CD14-positive monocyte (primary cell): ENCODE data around the gene UBE2E3. TPM values are rescaled to one million over a fixed set of nuclear protein-coding genes. Genes with fewer than 3 reads are reported as not detected.

ENCODE experiments used
- DNase-seq, 3 donors: peaks; one replicate each; pipeline ENCODE4 v3.0.0-alpha.2; 2011 to 2022
- H2AFZ ChIP-seq: 2 replicates; pipeline ENCODE4 v1.6.0; 2012; ENCODE audit warnings: mild to moderate bottlenecking, low read depth, low read length, inconsistent platforms; ENCODE audit not compliant: insufficient read depth, poor library complexity, severe bottlenecking
- H3K27ac ChIP-seq, 2 donors: 1 replicate in 1 of 2; 2 replicates in 1 of 2; pipeline ENCODE4 v1.5.1; 2012 to 2013; ENCODE audit warnings: low read length in 2 of 2, control low read depth in 1 of 2, inconsistent platforms in 1 of 2, low read depth in 1 of 2, mild to moderate bottlenecking in 1 of 2
- H3K27me3 ChIP-seq, 2 donors: one replicate each; pipeline versions ENCODE4 v1.6.0 to v1.6.1; 2011 to 2013; ENCODE audit warnings: low read length in 2 of 2; ENCODE audit not compliant: control insufficient read depth in 2 of 2, insufficient read depth in 2 of 2
- H3K36me3 ChIP-seq, 2 donors: replicated peaks in 1 of 2; 1 replicate in 1 of 2; 2 replicates in 1 of 2; pipeline versions ENCODE4 v1.5.1 to v1.6.1; 2012 to 2013; ENCODE audit warnings: low read length in 2 of 2, control low read depth in 1 of 2, inconsistent platforms in 1 of 2, mild to moderate bottlenecking in 1 of 2; ENCODE audit not compliant: insufficient read depth in 2 of 2, control insufficient read depth in 1 of 2
- H3K4me1 ChIP-seq, 2 donors: 1 replicate in 1 of 2; 2 replicates in 1 of 2; pipeline versions ENCODE4 v1.5.1 to v1.6.1; 2012 to 2013; ENCODE audit warnings: low read length in 2 of 2, control low read depth in 1 of 2, inconsistent platforms in 1 of 2, mild to moderate bottlenecking in 1 of 2, moderate library complexity in 1 of 2; ENCODE audit not compliant: insufficient read depth in 2 of 2, control insufficient read depth in 1 of 2
- H3K4me2 ChIP-seq: replicated peaks from 2 replicates; pipeline ENCODE3; 2012; ENCODE audit warnings: low read length, moderate library complexity, mild to moderate bottlenecking; ENCODE audit not compliant: poor library complexity, severe bottlenecking; ENCODE audit errors: extremely low read depth
- H3K4me3 ChIP-seq, 3 experiments: fragments of 200-600 bp in 1 of 3; sonication (generic) in 1 of 3; replicated peaks in 1 of 3; 1 replicate in 2 of 3; 2 replicates in 1 of 3; pipeline ENCODE4 v1.5.1; 2011 to 2013; ENCODE audit warnings: low read length in 3 of 3, mild to moderate bottlenecking in 3 of 3, control low read depth in 2 of 3, low read depth in 2 of 3, inconsistent platforms in 1 of 3, moderate library complexity in 1 of 3
- H3K79me2 ChIP-seq: 2 replicates; pipeline ENCODE4 v1.6.0; 2012; ENCODE audit warnings: mild to moderate bottlenecking, control low read depth, inconsistent platforms, low read length, moderate library complexity; ENCODE audit not compliant: insufficient read depth
- H3K9ac ChIP-seq: 2 replicates; pipeline ENCODE4 v1.6.0; 2017; ENCODE audit warnings: low read length, mild to moderate bottlenecking; ENCODE audit not compliant: insufficient read depth, poor library complexity, severe bottlenecking
- H3K9me3 ChIP-seq, 2 donors: replicated peaks in 1 of 2; 1 replicate in 1 of 2; 2 replicates in 1 of 2; pipeline versions ENCODE4 v1.5.1 to v1.6.1; 2012 to 2013; ENCODE audit warnings: low read length in 2 of 2, control low read depth in 1 of 2; ENCODE audit not compliant: control insufficient read depth in 1 of 2, insufficient read depth in 1 of 2
- H4K20me1 ChIP-seq: 2 replicates; pipeline ENCODE4 v1.6.0; 2012; ENCODE audit warnings: mild to moderate bottlenecking, low read length, control low read depth, moderate library complexity; ENCODE audit not compliant: insufficient read depth
- H3K27ac Mint-ChIP-seq, 7 donors: one replicate each; pipeline ENCODE4 v1.8.0; 2020; ENCODE audit warnings: mild to moderate bottlenecking in 7 of 7, mixed read lengths in 7 of 7, moderate library complexity in 6 of 7, inconsistent platforms in 2 of 7
- H3K27me3 Mint-ChIP-seq, 3 donors: one replicate each; pipeline ENCODE4 v1.8.0; 2021 to 2022; ENCODE audit warnings: low read depth in 3 of 3, mild to moderate bottlenecking in 3 of 3, mixed read lengths in 3 of 3, moderate library complexity in 3 of 3, inconsistent platforms in 1 of 3
- H3K36me3 Mint-ChIP-seq, 2 donors: one replicate each; pipeline ENCODE4 v1.8.0; 2020; ENCODE audit warnings: mixed read lengths in 2 of 2, inconsistent platforms in 1 of 2, mild to moderate bottlenecking in 1 of 2
- H3K4me1 Mint-ChIP-seq: one replicate; pipeline ENCODE4 v1.8.0; 2020; ENCODE audit warnings: mild to moderate bottlenecking, mixed read lengths
- H3K4me3 Mint-ChIP-seq, 2 donors: one replicate each; pipeline ENCODE4 v1.8.0; 2020; ENCODE audit warnings: mild to moderate bottlenecking in 2 of 2, mixed read lengths in 2 of 2, moderate library complexity in 1 of 2
- H3K9me3 Mint-ChIP-seq, 7 donors: one replicate each; pipeline ENCODE4 v1.8.0; 2020 to 2022; ENCODE audit warnings: mixed read lengths in 7 of 7, mild to moderate bottlenecking in 6 of 7, moderate library complexity in 6 of 7, inconsistent platforms in 2 of 7
- WGBS: methylation state at CpG from one replicate; pipeline ENCODE4 v1.1.5; 2013; ENCODE audit warnings: missing lambda C conversion rate; ENCODE audit not compliant: insufficient coverage; 5-methylcytosine and 5-hydroxymethylcytosine counted together
- intact Hi-C, 2 donors: fragments of 100-400 bp; cut with micrococcal nuclease; formaldehyde crosslinking; loops; one replicate each; pipeline versions ENCODE4 v1.15.0 to v1.15.1; 2023
- polyA plus RNA-seq, 3 donors: library from polyadenylated mRNA; depleted of rRNA in 1 of 3; unstranded in 2 of 3; stranded (reverse) in 1 of 3; fragments of 300-500 nt in 2 of 3; fragments of >200 nt in 1 of 3; fragmentation: Illumina TruSeq in 2 of 3; gene quantifications; 1 replicate in 2 of 3; 2 replicates in 1 of 3; pipeline ENCODE4 v1.2.3, GENCODE V29; 2012 to 2021
- TF ChIP-seq, protein P1 (sequence below): fragments of 200-600 bp; IDR thresholded peaks from one replicate; pipeline ENCODE4 v1.8.0; 2022; ENCODE audit warnings: antibody characterized with exemption, mild to moderate bottlenecking

The UBE2E3 gene
- polyA plus RNA-seq, 3 donors: 45.9 to 67.5 (median 52.1) TPM

DNA sequence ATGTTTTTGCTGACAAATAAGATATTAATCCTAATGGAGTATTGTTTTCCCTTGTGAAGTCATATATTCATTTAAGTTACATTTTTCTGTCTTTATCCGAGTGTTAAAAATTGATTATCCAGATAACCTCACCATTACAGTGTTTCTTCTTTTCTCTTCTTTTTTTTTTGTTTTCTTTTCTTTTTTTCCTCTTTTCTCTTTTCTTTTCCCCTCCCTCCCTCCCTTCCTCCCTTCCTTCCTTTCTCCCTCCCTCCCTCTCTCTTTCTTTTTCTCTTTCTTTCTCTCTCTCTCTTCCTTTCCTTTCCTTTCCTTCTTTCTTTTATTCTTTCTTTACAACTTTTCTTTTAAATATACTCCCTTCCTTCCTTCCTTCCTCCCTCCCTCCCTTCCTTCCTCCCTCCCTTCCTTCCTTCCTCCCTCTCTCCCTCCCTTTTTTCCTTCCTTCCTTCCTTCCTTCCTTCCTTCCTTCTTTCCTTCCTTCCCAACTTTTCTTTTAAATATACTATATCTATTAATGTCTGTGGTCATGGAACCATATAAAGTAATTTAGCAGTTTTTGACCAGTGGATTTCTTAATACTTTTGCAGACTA, 40.9 kb downstream of the UBE2E3 start:
- no CpG with 5 or more reads among the region's 1 CpG for WGBS
- Mint-ChIP-seq H3K4me1 (no peaks in the 10 kb centered on the region), H3K27me3 (no peaks in the 10 kb centered on the region), H3K27ac (no peak overlapping the region), H3K9me3 (peaks cover 0 to 6% (median 0%) of the 10 kb centered on the region in 7 donors), H3K4me3 (no peak overlapping the region), H3K36me3 (peaks cover 2 to 5% of the 10 kb centered on the region in 2 donors)
- intact Hi-C loops: no loop called here
- Histone ChIP-seq H2AFZ (no peak overlapping the region), H3K27ac (no peak overlapping the region), H3K4me2 (no peak overlapping the region), H3K4me1 (no peaks in the 10 kb centered on the region), H3K9me3 (no peaks in the 10 kb centered on the region), H3K9ac (no peak overlapping the region), H4K20me1 (peaks cover 24% of the 10 kb centered on the region), H3K36me3 (no peaks in the 10 kb centered on the region), H3K79me2 (peaks cover 6% of the 10 kb centered on the region), H3K27me3 (no peaks in the 10 kb centered on the region), H3K4me3 (no peak overlapping the region)
- TF ChIP-seq, protein P1, sequence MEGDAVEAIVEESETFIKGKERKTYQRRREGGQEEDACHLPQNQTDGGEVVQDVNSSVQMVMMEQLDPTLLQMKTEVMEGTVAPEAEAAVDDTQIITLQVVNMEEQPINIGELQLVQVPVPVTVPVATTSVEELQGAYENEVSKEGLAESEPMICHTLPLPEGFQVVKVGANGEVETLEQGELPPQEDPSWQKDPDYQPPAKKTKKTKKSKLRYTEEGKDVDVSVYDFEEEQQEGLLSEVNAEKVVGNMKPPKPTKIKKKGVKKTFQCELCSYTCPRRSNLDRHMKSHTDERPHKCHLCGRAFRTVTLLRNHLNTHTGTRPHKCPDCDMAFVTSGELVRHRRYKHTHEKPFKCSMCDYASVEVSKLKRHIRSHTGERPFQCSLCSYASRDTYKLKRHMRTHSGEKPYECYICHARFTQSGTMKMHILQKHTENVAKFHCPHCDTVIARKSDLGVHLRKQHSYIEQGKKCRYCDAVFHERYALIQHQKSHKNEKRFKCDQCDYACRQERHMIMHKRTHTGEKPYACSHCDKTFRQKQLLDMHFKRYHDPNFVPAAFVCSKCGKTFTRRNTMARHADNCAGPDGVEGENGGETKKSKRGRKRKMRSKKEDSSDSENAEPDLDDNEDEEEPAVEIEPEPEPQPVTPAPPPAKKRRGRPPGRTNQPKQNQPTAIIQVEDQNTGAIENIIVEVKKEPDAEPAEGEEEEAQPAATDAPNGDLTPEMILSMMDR: no peak
- DNase-seq: no peak

DNA sequence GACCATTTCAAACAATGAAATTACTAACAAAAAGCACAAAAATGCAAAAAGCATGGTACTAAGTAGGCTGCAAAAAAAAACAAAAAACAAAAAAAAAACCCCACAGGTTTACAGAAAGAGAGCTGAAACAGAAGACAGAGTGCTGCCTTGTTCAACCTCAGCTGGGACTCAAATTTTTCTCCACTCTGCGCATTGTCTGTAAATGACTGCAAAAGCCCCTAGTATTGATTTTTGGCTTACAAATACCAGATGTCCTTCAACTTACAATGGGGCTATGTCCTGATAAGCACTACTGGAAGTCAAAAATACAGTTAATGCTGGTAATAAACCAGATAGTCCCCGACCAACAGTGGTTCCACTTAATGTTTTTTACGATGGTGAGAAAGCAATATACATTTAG, 42.2 kb downstream of the UBE2E3 start:
- Histone ChIP-seq H3K4me3 (no peak overlapping the region), H3K9ac (no peak overlapping the region), H3K4me2 (no peak overlapping the region), H3K9me3 (no peaks in the 10 kb centered on the region), H4K20me1 (peaks cover 33% of the 10 kb centered on the region), H3K79me2 (peaks cover 8% of the 10 kb centered on the region), H3K36me3 (no peaks in the 10 kb centered on the region), H2AFZ (no peak overlapping the region), H3K27me3 (no peaks in the 10 kb centered on the region), H3K27ac (no peak overlapping the region), H3K4me1 (no peaks in the 10 kb centered on the region)
- H3K27ac Mint-ChIP-seq: no peak overlapping the region
- TF ChIP-seq, protein P1: no peak
- no peaks in the 10 kb centered on the region for H3K4me1 Mint-ChIP-seq
- H3K9me3 Mint-ChIP-seq: peaks cover 0 to 6% (median 0%) of the 10 kb centered on the region in 7 donors
- H3K27me3 Mint-ChIP-seq: no peaks in the 10 kb centered on the region
- H3K36me3 Mint-ChIP-seq: peaks cover 2 to 5% of the 10 kb centered on the region in 2 donors
- no CpG with 5 or more reads among the region's 3 CpGs for WGBS
- intact Hi-C loops: no loop called here
- no peak for DNase-seq
- H3K4me3 Mint-ChIP-seq: no peak overlapping the region
